HCT116 (cell line): ENCODE measurements around the gene ARL11.

ENCODE experiments used
- CTCF ChIP-seq, 3 experiments: fragments of 200-600 bp in 1 of 3; sonication (generic) in 1 of 3; IDR thresholded peaks in 2 of 3; conservative IDR thresholded peaks in 1 of 3; 2 replicates each; pipeline ENCODE4 v1.5.1; 2012 to 2017; ENCODE audit warnings: low read depth in 2 of 3, low read length in 2 of 3, antibody characterized with exemption in 1 of 3, borderline replicate concordance in 1 of 3, control low read depth in 1 of 3, mild to moderate bottlenecking in 1 of 3, mixed read lengths in 1 of 3, mixed run types in 1 of 3, moderate library complexity in 1 of 3; ENCODE audit not compliant: insufficient read depth in 1 of 3
- ZNF274 ChIP-seq: fragments of 200-500 bp; sonication (Bioruptor generic); IDR thresholded peaks from 2 replicates; pipeline ENCODE4 v1.6.1; 2014; ENCODE audit warnings: mild to moderate bottlenecking, low read depth, low read length, inconsistent platforms

GRCh38 chr13:49646688-49647087 lies 18.4 kb downstream of the ARL11 start:
- TF ChIP-seq ZNF274 (no peak), CTCF (IDR thresholded peaks at IDR 0.05 in 2 of 3, conservative IDR thresholded peaks at IDR 0.05 in 1 of 3; ENCODE audit: borderline replicate concordance in 1 of 3, insufficient read depth in 1 of 3, low read depth in 2 of 3, low read length in 2 of 3) (no peak)
